Right lobe of liver (tissue), 4 donors: Measurements from ENCODE around the gene S1PR3.

Experiments used
- CTCF ChIP-seq, 4 donors: fragments of 200-600 bp in 3 of 4; fragments of 450-650 bp in 1 of 4; IDR thresholded peaks; one replicate each; pipeline versions ENCODE4 v1.5.1 to v1.8.0; 2016 to 2022; ENCODE audit warnings: antibody characterized with exemption in 4 of 4, mild to moderate bottlenecking in 2 of 4
- POLR2A ChIP-seq: fragments of 450-650 bp; IDR thresholded peaks from one replicate; pipeline ENCODE4 v1.6.1; 2017; ENCODE audit warnings: antibody characterized with exemption, mild to moderate bottlenecking
- donor health status: DM: no; HTN: no; CAD: no.
- donor health status: DM: no; HTN: no; CAD: no.
- donor health status: DM: no; HTN: yes; CAD: no.

- TF ChIP-seq CTCF (IDR thresholded peaks at IDR 0.05) (no peak), POLR2A (no peak)
Observed at GRCh38 chr9:89036891-89037290, 45.6 kb downstream of the S1PR3 start.
